ENCODE data around the gene SAMHD1. TPM values are rescaled to one million over a fixed set of nuclear protein-coding genes. Genes with fewer than 3 reads are reported as not detected.
"Not testable (repeated sequence)": the region's sequence is repeated elsewhere in the genome, so short reads cannot be mapped to it uniquely, and the experiment has no call there.

SAMHD1 gene
- total and polyA plus RNA-seq, 10 donors, result 52.3 to 238 (median 195) TPM

DNA sequence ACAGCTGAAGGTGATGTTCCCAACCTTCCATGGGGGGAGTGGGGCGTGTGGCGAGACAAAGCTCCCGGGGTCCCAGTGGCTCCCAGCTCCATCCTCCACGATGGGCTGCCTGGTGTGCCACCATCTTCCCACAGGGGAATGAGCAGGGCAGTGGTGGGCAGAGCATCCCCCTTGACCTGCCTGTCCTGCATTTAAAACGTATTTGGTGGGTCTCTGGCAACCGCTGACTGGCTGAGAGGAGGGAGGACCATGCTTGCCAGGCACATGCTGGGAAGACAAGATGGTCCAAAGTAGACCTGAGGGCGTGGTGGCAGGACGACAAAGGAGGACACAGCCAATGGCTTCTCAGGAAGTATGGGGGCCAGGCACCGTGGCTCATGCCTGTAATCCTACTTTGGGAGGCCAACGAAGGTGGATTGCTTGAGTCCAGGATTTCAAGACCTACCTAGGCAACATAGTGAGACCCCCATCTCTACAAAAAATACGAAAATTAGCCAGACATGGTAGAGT, 70.7 kb downstream of the SAMHD1 start:
- Histone ChIP-seq H3K4me1 (peaks cover 0 to 4% (median 0%) of the 10 kb centered on the region in 6 donors), H3K27ac (no peak overlapping the region), H3K27me3 (replicated peaks in 1 of 7) (no peaks in the 10 kb centered on the region), H3K36me3 (no peaks in the 10 kb centered on the region), H3K9me3 (no peaks in the 10 kb centered on the region), H3K4me3 (no peak overlapping the region)
- peak; percentile 39 for DNase-seq
- WGBS, 5 donors, result 82 to 94% (median 85%) methylated on average over 11 of the region's 11 CpGs
- TF ChIP-seq, protein P1, sequence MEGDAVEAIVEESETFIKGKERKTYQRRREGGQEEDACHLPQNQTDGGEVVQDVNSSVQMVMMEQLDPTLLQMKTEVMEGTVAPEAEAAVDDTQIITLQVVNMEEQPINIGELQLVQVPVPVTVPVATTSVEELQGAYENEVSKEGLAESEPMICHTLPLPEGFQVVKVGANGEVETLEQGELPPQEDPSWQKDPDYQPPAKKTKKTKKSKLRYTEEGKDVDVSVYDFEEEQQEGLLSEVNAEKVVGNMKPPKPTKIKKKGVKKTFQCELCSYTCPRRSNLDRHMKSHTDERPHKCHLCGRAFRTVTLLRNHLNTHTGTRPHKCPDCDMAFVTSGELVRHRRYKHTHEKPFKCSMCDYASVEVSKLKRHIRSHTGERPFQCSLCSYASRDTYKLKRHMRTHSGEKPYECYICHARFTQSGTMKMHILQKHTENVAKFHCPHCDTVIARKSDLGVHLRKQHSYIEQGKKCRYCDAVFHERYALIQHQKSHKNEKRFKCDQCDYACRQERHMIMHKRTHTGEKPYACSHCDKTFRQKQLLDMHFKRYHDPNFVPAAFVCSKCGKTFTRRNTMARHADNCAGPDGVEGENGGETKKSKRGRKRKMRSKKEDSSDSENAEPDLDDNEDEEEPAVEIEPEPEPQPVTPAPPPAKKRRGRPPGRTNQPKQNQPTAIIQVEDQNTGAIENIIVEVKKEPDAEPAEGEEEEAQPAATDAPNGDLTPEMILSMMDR (IDR thresholded peaks at IDR 0.05 in 8 of 11, conservative IDR thresholded peaks at IDR 0.05 in 3 of 11), result no peak
- TF ChIP-seq POLR2A (IDR thresholded peaks at IDR 0.05), result no peak
- no peak for TF ChIP-seq POLR2AphosphoS5 (IDR thresholded peaks at IDR 0.05)
- intact Hi-C loops (cut with DNase I; ENCODE audit: low total_unique reads), result no loop called here

DNA sequence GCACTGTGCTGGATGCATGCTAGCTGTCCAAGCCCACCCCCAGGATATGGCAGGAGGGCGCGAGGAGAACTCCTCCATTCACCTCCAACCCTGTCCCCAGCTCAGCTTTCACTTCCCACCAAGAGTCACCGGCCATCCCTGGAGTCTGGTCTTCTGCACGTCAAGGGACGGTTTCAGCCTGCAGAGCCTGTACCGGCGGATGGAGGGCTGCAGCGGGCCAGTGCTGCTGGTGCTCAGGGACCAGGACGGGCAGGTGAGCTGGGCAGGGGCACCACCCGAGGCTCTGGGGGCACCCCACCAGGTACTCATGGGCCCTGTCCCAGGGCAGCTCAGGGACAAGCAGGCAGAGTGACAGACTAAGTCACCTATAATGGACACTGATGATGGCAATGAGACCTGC, 72.6 kb downstream of the SAMHD1 start:
- Histone ChIP-seq H3K4me3 (no peak overlapping the region), H3K9me3 (no peaks in the 10 kb centered on the region), H3K27me3 (replicated peaks in 1 of 7) (no peaks in the 10 kb centered on the region), H3K36me3 (no peaks in the 10 kb centered on the region), H3K4me1 (peaks cover 0 to 17% (median 0%) of the 10 kb centered on the region in 6 donors), H3K27ac (no peak overlapping the region)
- intact Hi-C loops (cut with DNase I; ENCODE audit: low total_unique reads), result no loop called here
- WGBS, 5 donors, result 74 to 89% (median 88%) methylated on average over 10 of the region's 10 CpGs
- TF ChIP-seq, protein P1 (IDR thresholded peaks at IDR 0.05 in 8 of 11, conservative IDR thresholded peaks at IDR 0.05 in 3 of 11), result no peak
- TF ChIP-seq POLR2A (IDR thresholded peaks at IDR 0.05), result no peak
- no peak for TF ChIP-seq POLR2AphosphoS5 (IDR thresholded peaks at IDR 0.05)
- peak; percentile 55 for DNase-seq

DNA sequence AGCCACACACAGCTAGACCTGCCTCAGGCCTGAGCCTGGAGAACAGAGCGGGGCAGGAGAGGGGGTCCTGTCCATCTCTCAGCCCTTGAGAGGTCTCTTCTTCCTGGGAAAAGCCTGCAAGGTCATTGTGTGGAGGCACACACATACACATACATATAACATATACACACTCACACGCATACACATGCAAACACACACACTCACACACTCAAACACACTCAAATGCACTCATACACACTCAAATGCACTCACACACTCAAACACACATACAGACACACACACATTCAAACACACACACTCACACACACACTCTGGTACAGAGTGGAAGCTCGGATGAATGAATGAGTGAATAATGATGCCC, 75.1 kb downstream of the SAMHD1 start:
- WGBS, 5 donors, result 91 to 97% (median 92%) methylated on average over 2 to 3 of the region's 3 CpGs
- Histone ChIP-seq H3K4me1 (peaks cover 0 to 34% (median 15%) of the 10 kb centered on the region in 6 donors), H3K4me3 (no peak overlapping the region), H3K27ac (no peak overlapping the region), H3K9me3 (no peaks in the 10 kb centered on the region), H3K36me3 (no peaks in the 10 kb centered on the region), H3K27me3 (replicated peaks in 1 of 7) (no peaks in the 10 kb centered on the region)
- no peak for DNase-seq
- intact Hi-C loops (cut with DNase I; ENCODE audit: low total_unique reads), result no loop called here
- TF ChIP-seq, protein P1 (IDR thresholded peaks at IDR 0.05 in 8 of 11, conservative IDR thresholded peaks at IDR 0.05 in 3 of 11), result no peak
- TF ChIP-seq POLR2AphosphoS5 (IDR thresholded peaks at IDR 0.05), result no peak
- TF ChIP-seq POLR2A (IDR thresholded peaks at IDR 0.05), result no peak

DNA sequence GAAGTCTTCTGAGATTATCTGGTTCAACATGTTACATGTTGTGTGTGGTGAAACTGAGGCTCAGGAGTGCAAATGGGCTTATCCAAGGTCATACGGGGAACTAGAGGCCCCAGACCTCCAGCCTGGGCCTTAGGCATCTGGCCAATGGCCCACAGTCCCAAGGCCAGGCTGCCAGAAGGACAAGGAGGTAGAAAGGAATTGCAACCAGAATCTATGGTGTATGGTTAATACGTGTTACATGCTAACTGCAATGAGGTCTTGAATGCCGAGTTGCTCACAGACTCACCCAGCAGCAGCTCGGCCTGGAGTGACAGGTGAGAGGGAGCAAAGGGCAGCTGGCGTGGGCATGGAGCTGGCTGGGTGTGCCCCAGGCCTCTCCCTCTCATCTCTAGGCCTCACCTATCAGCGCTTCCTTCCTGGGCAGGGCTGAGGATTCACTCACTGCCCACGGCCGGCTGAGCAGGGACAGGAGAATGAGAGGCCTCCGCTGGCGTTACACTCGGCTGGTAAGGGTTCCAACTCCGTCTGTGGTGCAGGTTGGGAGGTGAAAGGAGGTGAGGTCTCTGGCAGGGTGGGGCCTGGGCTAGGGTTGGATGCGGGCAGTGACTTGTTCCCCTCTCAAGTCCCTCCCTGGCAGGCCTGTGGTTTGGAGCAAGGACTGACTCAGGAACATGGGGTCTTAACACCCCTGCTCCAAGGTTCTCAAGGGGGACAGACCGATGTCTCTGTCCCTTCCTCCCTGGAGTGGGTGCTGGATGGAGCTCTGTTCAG, 75.6 kb downstream of the SAMHD1 start, which contains the start of gene TLDC2:
TLDC2 (plus strand) TSS at position 437 of the 771 bp plus-strand sequence; CDS start at position 474, 37 bp downstream.
- intact Hi-C loops (cut with DNase I; ENCODE audit: low total_unique reads), result no loop called here
- TF ChIP-seq, protein P1 (IDR thresholded peaks at IDR 0.05 in 8 of 11, conservative IDR thresholded peaks at IDR 0.05 in 3 of 11), result no peak
- TF ChIP-seq POLR2A (IDR thresholded peaks at IDR 0.05) (no peak), POLR2AphosphoS5 (IDR thresholded peaks at IDR 0.05) (no peak)
- DNase-seq, result peak; percentile 58
- H3K4me3 ChIP-seq, result no peak within 1 kb of the TSS
- no peaks in the 10 kb centered on the region for H3K27me3 ChIP-seq (replicated peaks in 1 of 7)
- 70 to 86% (median 78%) methylated on average over 10 to 14 of the region's 14 CpGs for WGBS, 5 donors
- H3K9me3 ChIP-seq, result no peaks in the 10 kb centered on the region
- H3K27ac ChIP-seq, result no peak within 1 kb of the TSS
- H3K4me1 ChIP-seq, result peaks cover 0 to 34% (median 15%) of the 10 kb centered on the region in 6 donors
- H3K36me3 ChIP-seq, result no peaks in the 10 kb centered on the region

DNA sequence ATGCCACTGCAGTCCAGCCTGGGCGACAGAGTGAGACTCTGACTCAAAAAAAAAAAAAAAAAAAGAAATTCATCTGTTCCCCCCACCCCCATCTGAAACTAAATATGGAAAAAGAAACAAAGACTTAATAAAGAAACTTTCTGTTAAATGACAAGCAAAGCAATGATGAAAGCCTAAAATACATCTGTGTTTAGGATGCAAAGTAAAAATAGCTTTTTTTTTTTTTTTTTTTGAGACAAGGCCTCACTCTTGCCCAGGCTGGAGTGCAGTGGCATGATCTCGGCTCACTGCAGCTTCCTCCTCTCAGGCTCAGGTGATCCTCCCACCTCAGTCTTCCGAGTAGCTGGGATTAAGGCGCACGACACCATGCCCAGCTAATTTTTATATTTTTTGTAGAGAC, 76.4 kb downstream of the SAMHD1 start:
- H3K36me3 ChIP-seq; DNase-seq; H3K27me3 ChIP-seq (replicated peaks in 1 of 7); H3K27ac ChIP-seq; intact Hi-C loops (cut with DNase I; ENCODE audit: low total_unique reads); H3K9me3 ChIP-seq; H3K4me3 ChIP-seq: not testable (repeated sequence)
- 78 to 87% (median 82%) methylated on average over 5 of the region's 5 CpGs for WGBS, 5 donors
- H3K4me1 ChIP-seq, result peaks cover 0 to 34% (median 15%) of the 10 kb centered on the region in 6 donors

Data from spleen (tissue), 11 donors.